Upper lobe of left lung (tissue), 4 donors: ENCODE data around the gene RAB11FIP4.

ENCODE experiments used
- CTCF ChIP-seq, 6 experiments: fragments of 450-650 bp in 4 of 6; fragments of 200-600 bp in 2 of 6; sonication (generic) in 2 of 6; IDR thresholded peaks; one replicate each; pipeline ENCODE4 v1.5.1; 2016 to 2019; ENCODE audit warnings: antibody characterized with exemption in 6 of 6
- POLR2AphosphoS5 ChIP-seq, 2 donors: sonication (generic); formaldehyde crosslinking; IDR thresholded peaks; one replicate each; pipeline ENCODE4 v1.5.1; 2017; ENCODE audit warnings: antibody characterized with exemption in 2 of 2

- TF ChIP-seq POLR2AphosphoS5 (IDR thresholded peaks at IDR 0.05) = no peak
- TF ChIP-seq CTCF (IDR thresholded peaks at IDR 0.05) = no peak
Observed at GRCh38 chr17:31476525-31477416, 85.3 kb downstream of the RAB11FIP4 start.
